ENCODE data around the gene GFER.
A peak's percentile ranks its signal among the peaks of the same experiment; 100 is the strongest.

Gene GFER

DNA sequence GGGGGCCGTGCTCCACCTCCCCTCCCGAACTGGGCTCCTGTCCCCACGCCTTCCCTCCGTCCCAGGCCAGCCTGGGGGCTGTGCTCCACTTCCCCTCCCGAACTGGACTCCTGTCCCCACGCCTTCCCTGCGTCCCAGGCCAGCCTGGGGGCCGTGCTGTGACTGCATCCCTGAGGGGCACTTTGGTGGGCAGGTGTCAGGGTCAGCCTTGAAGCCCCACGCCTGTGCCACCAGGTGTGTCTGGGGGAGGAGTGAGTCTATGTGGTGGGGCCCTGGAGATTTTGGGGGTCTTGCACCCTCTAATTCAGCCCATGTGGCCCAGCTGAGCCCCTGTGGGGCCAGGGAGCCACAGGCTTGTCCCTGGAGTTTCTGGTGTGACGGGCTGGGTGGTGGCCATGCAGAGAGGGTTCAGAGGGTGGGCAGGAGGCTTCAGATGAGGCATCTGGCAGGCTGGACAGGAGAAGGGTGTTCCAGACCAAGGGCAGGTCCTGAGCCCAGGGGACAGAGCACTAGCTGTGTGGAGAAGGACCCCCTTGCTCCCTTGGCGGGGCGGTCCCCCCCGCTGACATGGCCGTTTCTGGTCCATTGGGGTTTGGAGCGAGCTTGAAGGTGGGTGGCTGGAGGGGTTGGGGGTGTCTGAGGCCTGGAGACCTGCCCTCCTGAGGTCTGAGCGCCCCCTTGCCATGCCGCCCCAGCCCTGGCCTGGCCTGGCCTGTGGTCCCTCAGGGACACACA is 50.9 kb downstream of the GFER start:
- Histone ChIP-seq H3K9me3 (ENCODE audit: insufficient read depth, low read depth, low read length) (no peaks in the 10 kb centered on the region), H2AK5ac (ENCODE audit: low read length) (peak overlapping the region; percentile 89), H4K12ac (ENCODE audit: low read depth, low read length) (no peak overlapping the region), H3K79me2 (ENCODE audit: control insufficient read depth, insufficient read depth, low read length, poor library complexity) (no peaks in the 10 kb centered on the region), H4K8ac (ENCODE audit: low read depth, low read length) (no peak overlapping the region), H3K14ac (ENCODE audit: low read length) (peak overlapping the region; percentile 61), H3K23ac (ENCODE audit: low read length) (no peak overlapping the region), H3K4me1 (ENCODE audit: control insufficient read depth in 1 of 2, insufficient read depth in 2 of 2, low read length in 2 of 2) (peaks cover 28 to 31% of the 10 kb centered on the region in 2 experiments), H4K91ac (ENCODE audit: low read depth, low read length) (peak overlapping the region; percentile 74), H3K27ac (ENCODE audit: low read depth, low read length) (no peak overlapping the region), H3K4ac (ENCODE audit: low read depth, low read length) (no peak overlapping the region), H3K27me3 (ENCODE audit: insufficient read depth, low read length) (no peaks in the 10 kb centered on the region), H2BK120ac (ENCODE audit: insufficient read depth, low read length, poor library complexity) (peak overlapping the region; percentile 36), H2BK12ac (ENCODE audit: low read length) (peak overlapping the region; percentile 56), H3K18ac (ENCODE audit: low read length) (no peak overlapping the region), H3K9ac (ENCODE audit: low read length) (no peak overlapping the region), H2AFZ (ENCODE audit: insufficient read depth, low read length, poor library complexity) (no peak overlapping the region), H3K4me3 (ENCODE audit: low read depth, low read length) (no peak overlapping the region), H3K4me2 (ENCODE audit: low read length) (no peak overlapping the region), H3K36me3 (ENCODE audit: control insufficient read depth in 1 of 2, insufficient read depth in 2 of 2, low read length in 2 of 2) (peaks cover 20 to 23% of the 10 kb centered on the region in 2 experiments), H3K79me1 (ENCODE audit: low read length) (peaks cover 13% of the 10 kb centered on the region), H2BK5ac (ENCODE audit: low read depth, low read length, poor library complexity) (no peak overlapping the region)
- DNase-seq: no peak
- no CpG with 5 or more reads among the region's 17 CpGs for WGBS (ENCODE audit: extremely low coverage, insufficient coverage, insufficient read length)

DNA sequence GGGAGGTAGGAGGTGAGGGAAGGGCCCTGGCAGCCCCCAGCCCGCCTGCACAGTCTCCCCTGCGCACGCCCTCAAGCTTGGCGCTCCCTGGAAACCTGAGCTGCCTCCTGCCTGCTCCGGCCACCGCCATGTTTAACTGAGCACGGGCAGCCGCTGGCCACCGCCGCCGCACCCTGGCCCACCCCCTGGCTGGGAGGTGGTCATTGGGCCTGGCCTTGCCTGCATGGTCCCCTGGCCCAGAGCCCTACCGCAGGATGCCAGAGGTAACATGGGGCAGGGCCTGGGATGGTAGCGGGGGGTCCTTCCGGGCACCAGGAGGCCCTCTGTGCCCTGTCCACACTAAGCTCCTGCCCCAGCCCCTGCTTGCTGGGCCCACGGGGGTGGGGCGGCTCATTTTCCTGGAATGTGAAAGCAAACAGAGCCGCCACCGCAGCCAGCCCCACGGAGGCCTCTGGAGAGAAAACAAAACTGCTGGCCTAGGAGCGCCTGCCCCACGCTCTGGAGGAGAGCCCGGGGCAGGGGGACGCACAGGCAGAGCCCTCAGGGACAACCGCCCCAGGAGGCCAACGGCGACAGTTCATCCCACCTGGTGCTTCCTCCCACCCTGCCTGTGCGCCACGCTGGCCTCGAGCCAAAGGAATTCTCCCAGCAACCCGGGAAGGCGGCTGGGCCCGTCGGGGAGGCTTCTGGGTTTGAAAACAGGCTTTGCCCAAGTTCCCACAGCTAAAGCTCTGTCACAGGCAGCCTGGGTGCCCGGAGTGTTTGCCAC is 51.6 kb downstream of the GFER start:
- peaks cover 28 to 31% of the 10 kb centered on the region in 2 experiments for H3K4me1 ChIP-seq (ENCODE audit: control insufficient read depth in 1 of 2, insufficient read depth in 2 of 2, low read length in 2 of 2)
- no peak overlapping the region for H3K4me3 ChIP-seq (ENCODE audit: low read depth, low read length)
- no peak overlapping the region for H3K9ac ChIP-seq (ENCODE audit: low read length)
- peak overlapping the region; percentile 42 for H4K8ac ChIP-seq (ENCODE audit: low read depth, low read length)
- peak overlapping the region; percentile 31 for H2BK5ac ChIP-seq (ENCODE audit: low read depth, low read length, poor library complexity)
- H3K4ac ChIP-seq (ENCODE audit: low read depth, low read length): no peak overlapping the region
- H3K9me3 ChIP-seq (ENCODE audit: insufficient read depth, low read depth, low read length): no peaks in the 10 kb centered on the region
- H3K14ac ChIP-seq (ENCODE audit: low read length): peak overlapping the region; percentile 61
- H2AFZ ChIP-seq (ENCODE audit: insufficient read depth, low read length, poor library complexity): peak overlapping the region; percentile 19
- DNase-seq: no peak
- no peak overlapping the region for H3K23ac ChIP-seq (ENCODE audit: low read length)
- peak overlapping the region; percentile 52 for H2AK5ac ChIP-seq (ENCODE audit: low read length)
- peaks cover 13% of the 10 kb centered on the region for H3K79me1 ChIP-seq (ENCODE audit: low read length)
- H2BK120ac ChIP-seq (ENCODE audit: insufficient read depth, low read length, poor library complexity): peak overlapping the region; percentile 36
- WGBS (ENCODE audit: extremely low coverage, insufficient coverage, insufficient read length): no CpG with 5 or more reads among the region's 34 CpGs
- H3K36me3 ChIP-seq (ENCODE audit: control insufficient read depth in 1 of 2, insufficient read depth in 2 of 2, low read length in 2 of 2): peaks cover 17 to 20% of the 10 kb centered on the region in 2 experiments
- H3K18ac ChIP-seq (ENCODE audit: low read length): peak overlapping the region; percentile 26
- H3K79me2 ChIP-seq (ENCODE audit: control insufficient read depth, insufficient read depth, low read length, poor library complexity): no peaks in the 10 kb centered on the region
- H2BK12ac ChIP-seq (ENCODE audit: low read length): peak overlapping the region; percentile 58
- H3K4me2 ChIP-seq (ENCODE audit: low read length): no peak overlapping the region
- H3K27ac ChIP-seq (ENCODE audit: low read depth, low read length): peak overlapping the region; percentile 36
- peak overlapping the region; percentile 74 for H4K91ac ChIP-seq (ENCODE audit: low read depth, low read length)
- peak overlapping the region; percentile 56 for H4K12ac ChIP-seq (ENCODE audit: low read depth, low read length)
- no peaks in the 10 kb centered on the region for H3K27me3 ChIP-seq (ENCODE audit: insufficient read depth, low read length)

- H3K4ac ChIP-seq (ENCODE audit: low read depth, low read length): no peak overlapping the region
- H4K12ac ChIP-seq (ENCODE audit: low read depth, low read length): no peak overlapping the region
- H3K18ac ChIP-seq (ENCODE audit: low read length): no peak overlapping the region
- peaks cover 17 to 20% of the 10 kb centered on the region in 2 experiments for H3K36me3 ChIP-seq (ENCODE audit: control insufficient read depth in 1 of 2, insufficient read depth in 2 of 2, low read length in 2 of 2)
- WGBS (ENCODE audit: extremely low coverage, insufficient coverage, insufficient read length): no CpG with 5 or more reads among the region's 47 CpGs
- H3K27ac ChIP-seq (ENCODE audit: low read depth, low read length): no peak overlapping the region
- no peak overlapping the region for H3K4me2 ChIP-seq (ENCODE audit: low read length)
- H4K91ac ChIP-seq (ENCODE audit: low read depth, low read length): no peak overlapping the region
- H3K4me3 ChIP-seq (ENCODE audit: low read depth, low read length): no peak overlapping the region
- H3K79me2 ChIP-seq (ENCODE audit: control insufficient read depth, insufficient read depth, low read length, poor library complexity): no peaks in the 10 kb centered on the region
- H2BK5ac ChIP-seq (ENCODE audit: low read depth, low read length, poor library complexity): no peak overlapping the region
- no peaks in the 10 kb centered on the region for H3K9me3 ChIP-seq (ENCODE audit: insufficient read depth, low read depth, low read length)
- H4K8ac ChIP-seq (ENCODE audit: low read depth, low read length): no peak overlapping the region
- peaks cover 28 to 31% of the 10 kb centered on the region in 2 experiments for H3K4me1 ChIP-seq (ENCODE audit: control insufficient read depth in 1 of 2, insufficient read depth in 2 of 2, low read length in 2 of 2)
- no peak overlapping the region for H3K14ac ChIP-seq (ENCODE audit: low read length)
- H2AFZ ChIP-seq (ENCODE audit: insufficient read depth, low read length, poor library complexity): peak overlapping the region; percentile 12
- peak overlapping the region; percentile 13 for H2AK5ac ChIP-seq (ENCODE audit: low read length)
- DNase-seq: no peak
- H3K79me1 ChIP-seq (ENCODE audit: low read length): peaks cover 13% of the 10 kb centered on the region
- no peak overlapping the region for H3K23ac ChIP-seq (ENCODE audit: low read length)
- no peak overlapping the region for H3K9ac ChIP-seq (ENCODE audit: low read length)
- peak overlapping the region; percentile 8 for H2BK12ac ChIP-seq (ENCODE audit: low read length)
- H3K27me3 ChIP-seq (ENCODE audit: insufficient read depth, low read length): no peaks in the 10 kb centered on the region
- H2BK120ac ChIP-seq (ENCODE audit: insufficient read depth, low read length, poor library complexity): no peak overlapping the region
Measured at GRCh38 chr16:2036200-2036966, 52.4 kb downstream of the GFER start.

- H4K91ac ChIP-seq (ENCODE audit: low read depth, low read length): no peak overlapping the region
- no peaks in the 10 kb centered on the region for H3K79me2 ChIP-seq (ENCODE audit: control insufficient read depth, insufficient read depth, low read length, poor library complexity)
- H3K4ac ChIP-seq (ENCODE audit: low read depth, low read length): no peak overlapping the region
- H3K9ac ChIP-seq (ENCODE audit: low read length): no peak overlapping the region
- no peak overlapping the region for H4K8ac ChIP-seq (ENCODE audit: low read depth, low read length)
- H3K4me1 ChIP-seq (ENCODE audit: control insufficient read depth in 1 of 2, insufficient read depth in 2 of 2, low read length in 2 of 2): peaks cover 28 to 31% of the 10 kb centered on the region in 2 experiments
- H3K27me3 ChIP-seq (ENCODE audit: insufficient read depth, low read length): no peaks in the 10 kb centered on the region
- H3K27ac ChIP-seq (ENCODE audit: low read depth, low read length): no peak overlapping the region
- no peak overlapping the region for H3K23ac ChIP-seq (ENCODE audit: low read length)
- no peak overlapping the region for H2BK12ac ChIP-seq (ENCODE audit: low read length)
- no peaks in the 10 kb centered on the region for H3K9me3 ChIP-seq (ENCODE audit: insufficient read depth, low read depth, low read length)
- WGBS (ENCODE audit: extremely low coverage, insufficient coverage, insufficient read length): no CpG with 5 or more reads among the region's 15 CpGs
- peaks cover 17 to 20% of the 10 kb centered on the region in 2 experiments for H3K36me3 ChIP-seq (ENCODE audit: control insufficient read depth in 1 of 2, insufficient read depth in 2 of 2, low read length in 2 of 2)
- no peak overlapping the region for H3K18ac ChIP-seq (ENCODE audit: low read length)
- no peak overlapping the region for H2AK5ac ChIP-seq (ENCODE audit: low read length)
- H3K4me3 ChIP-seq (ENCODE audit: low read depth, low read length): no peak overlapping the region
- H2BK5ac ChIP-seq (ENCODE audit: low read depth, low read length, poor library complexity): no peak overlapping the region
- no peak overlapping the region for H2BK120ac ChIP-seq (ENCODE audit: insufficient read depth, low read length, poor library complexity)
- DNase-seq: no peak
- peaks cover 13% of the 10 kb centered on the region for H3K79me1 ChIP-seq (ENCODE audit: low read length)
- H4K12ac ChIP-seq (ENCODE audit: low read depth, low read length): no peak overlapping the region
- no peak overlapping the region for H3K4me2 ChIP-seq (ENCODE audit: low read length)
- no peak overlapping the region for H2AFZ ChIP-seq (ENCODE audit: insufficient read depth, low read length, poor library complexity)
- no peak overlapping the region for H3K14ac ChIP-seq (ENCODE audit: low read length)
Measured at GRCh38 chr16:2037115-2037514, 53.1 kb downstream of the GFER start.
